Right forelimb (tissue), 1 donor: ENCODE data around the gene HEATR3.

ENCODE experiments used
- DNase-seq: peaks from one replicate; pipeline ENCODE4 v3.0.0-alpha.2; 2018

HEATR3 gene

DNA sequence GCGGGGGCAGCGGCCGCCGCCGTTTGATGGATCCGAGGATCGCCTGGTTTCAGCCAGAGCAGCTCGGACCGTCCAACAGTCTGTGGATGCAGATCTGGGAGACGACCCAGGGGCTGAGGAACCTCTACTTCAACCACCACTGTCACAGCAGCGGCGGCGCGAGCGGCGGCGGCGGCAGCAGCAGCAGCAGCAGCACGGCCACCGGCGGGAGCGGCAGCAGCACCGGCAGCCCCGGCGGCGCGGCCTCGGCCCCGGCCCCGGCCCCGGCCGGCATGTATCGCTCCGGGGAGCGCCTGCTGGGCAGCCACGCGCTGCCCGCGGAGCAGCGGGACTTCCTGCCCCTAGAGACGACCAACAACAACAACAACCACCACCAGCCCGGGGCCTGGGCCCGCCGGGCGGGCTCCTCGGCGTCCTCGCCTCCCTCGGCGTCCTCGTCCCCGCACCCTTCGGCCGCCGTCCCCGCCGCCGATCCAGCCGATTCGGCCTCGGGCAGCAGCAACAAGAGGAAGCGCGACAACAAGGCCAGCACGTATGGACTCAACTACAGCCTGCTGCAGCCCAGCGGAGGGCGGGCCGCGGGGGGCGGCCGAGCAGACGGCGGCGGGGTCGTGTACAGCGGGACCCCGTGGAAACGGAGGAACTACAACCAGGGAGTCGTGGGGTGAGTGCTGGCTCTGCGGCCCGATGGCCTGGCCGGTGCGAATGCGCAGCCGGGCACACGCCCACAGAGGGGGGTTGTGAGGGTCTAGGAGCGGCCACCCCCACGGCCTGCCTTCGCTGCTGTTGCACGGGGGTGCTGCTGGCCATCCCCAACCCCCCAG is 88.0 kb downstream of the HEATR3 start:
- peak; percentile 55 for DNase-seq

DNA sequence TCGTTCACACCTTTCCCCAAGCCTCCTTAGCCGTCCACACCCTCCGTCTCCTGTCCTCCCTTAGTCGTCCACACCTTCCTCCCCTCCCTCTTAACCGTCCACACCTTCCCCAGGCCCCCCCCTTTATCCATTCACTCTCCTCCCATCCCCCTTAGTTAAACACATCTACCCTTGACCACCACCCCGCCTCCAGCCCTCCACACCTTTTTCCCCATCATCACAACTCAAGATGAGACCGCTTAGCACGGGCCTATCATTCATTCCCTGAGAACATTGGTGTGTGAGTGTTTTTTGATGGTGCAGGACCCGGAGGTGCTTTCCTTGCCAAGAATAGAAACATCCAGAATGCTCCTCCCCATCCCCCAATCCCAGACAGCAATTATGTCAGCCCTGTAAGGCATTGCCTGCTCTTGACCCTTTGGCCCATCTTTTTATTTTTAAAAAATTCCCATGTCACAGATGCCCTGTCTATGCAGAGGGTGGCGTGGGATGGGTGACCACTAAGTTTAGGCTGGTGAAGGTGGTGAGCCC is 88.7 kb downstream of the HEATR3 start:
- DNase-seq, result no peak

DNA sequence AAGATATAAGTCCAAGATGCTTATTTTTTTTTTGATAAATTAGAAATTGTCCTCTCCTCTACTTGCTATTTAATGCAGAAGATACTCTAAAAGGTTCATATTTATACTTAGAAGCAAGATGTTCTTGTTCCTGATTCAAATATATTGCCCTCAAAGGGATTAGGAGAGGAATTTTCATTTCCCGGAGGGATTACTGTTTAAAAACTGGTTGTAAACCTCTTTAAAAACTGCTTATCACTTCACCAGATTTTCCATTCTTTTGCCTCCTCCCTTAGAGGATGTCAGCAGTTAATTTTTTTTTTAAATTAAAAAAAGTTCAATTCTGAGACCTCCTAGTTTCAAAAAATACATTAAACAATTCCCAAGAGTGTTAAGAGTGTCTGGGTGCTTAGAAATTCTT is 90.2 kb downstream of the HEATR3 start:
- DNase-seq, result no peak
